Testis (tissue), 2 donors: Measurements from ENCODE around the gene TMEM120B.

Experiments
- CTCF ChIP-seq, 3 experiments: fragments of 450-650 bp in 2 of 3; fragments of 200-600 bp in 1 of 3; sonication (generic) in 1 of 3; IDR thresholded peaks; one replicate each; pipeline ENCODE4 v1.5.1; 2016 to 2019; ENCODE audit warnings: antibody characterized with exemption in 3 of 3, mild to moderate bottlenecking in 2 of 3, moderate library complexity in 1 of 3
- POLR2A ChIP-seq: fragments of 450-650 bp; IDR thresholded peaks from one replicate; pipeline ENCODE4 v1.6.1; 2017; ENCODE audit warnings: antibody characterized with exemption, mild to moderate bottlenecking, moderate library complexity

DNA sequence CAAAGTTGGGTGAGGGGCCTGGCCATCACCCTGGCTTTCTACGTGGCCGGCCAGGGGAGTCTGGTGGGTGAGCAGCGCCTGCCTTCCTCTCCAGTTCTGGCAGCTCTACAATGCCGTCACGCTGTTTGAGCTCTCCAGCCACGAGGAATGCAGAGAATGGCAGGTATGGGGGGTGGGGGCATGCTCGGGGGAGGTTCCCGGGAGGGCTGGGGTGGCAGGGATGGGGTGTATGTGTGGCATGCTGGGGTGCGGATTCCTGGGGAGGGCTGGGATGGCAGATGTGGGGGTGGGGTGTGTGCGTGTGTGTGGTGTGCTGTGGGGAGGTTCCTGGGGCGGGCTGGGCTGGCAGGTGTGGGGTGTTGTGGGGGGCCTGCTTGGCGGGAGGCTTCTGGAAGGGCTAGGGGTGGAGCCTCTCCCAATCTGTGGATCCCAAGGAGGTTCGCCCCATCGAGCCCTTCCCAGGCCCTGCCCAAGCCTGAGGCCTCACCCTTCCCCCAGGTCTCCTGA, 62.5 kb downstream of the TMEM120B start:
- no peak for TF ChIP-seq POLR2A
- no peak for TF ChIP-seq CTCF (IDR thresholded peaks at IDR 0.05)
